ENCODE measurements around the gene CSAG1. TPM values are rescaled to one million over a fixed set of nuclear protein-coding genes. Genes with fewer than 3 reads are reported as not detected.

Gene CSAG1
- total RNA-seq, 1 donor = not detected

Other genes starting within 250 kb of the CSAG1 start
- under 0.01 TPM in 1 of 2 replicates, not detected in the other for gene GABRQ, start 95.8 kb downstream of the CSAG1 start, total RNA-seq
- not detected in 2 replicates for gene MAGEA3, start 34.9 kb downstream of the CSAG1 start, total RNA-seq
- gene CSAG2, start 24.4 kb downstream of the CSAG1 start, total RNA-seq = not detected in 2 replicates
- gene MAGEA2B, start 19.1 kb downstream of the CSAG1 start, total RNA-seq = not detected in 2 replicates
- not detected in 2 replicates for gene MAGEA12, start within 50 bp of the CSAG1 start, total RNA-seq
- gene MAGEA2, start 20.1 kb upstream of the CSAG1 start, total RNA-seq = not detected in 2 replicates
- gene CSAG3, start 25.5 kb upstream of the CSAG1 start, total RNA-seq = not detected in 2 replicates
- not detected in 2 replicates for gene MAGEA6, start 36.0 kb upstream of the CSAG1 start, total RNA-seq
- 39.9 and 46.2 TPM in 2 replicates for gene CETN2, start 97.0 kb upstream of the CSAG1 start, total RNA-seq
- 23.8 and 28.5 TPM in 2 replicates for gene NSDHL, start 97.3 kb upstream of the CSAG1 start, total RNA-seq
- 2.9 and 3.9 TPM in 2 replicates for gene ZNF185, start 164.3 kb upstream of the CSAG1 start, total RNA-seq

Measured in fibroblast of villous mesenchyme (primary cell).